Transverse colon (tissue), 4 donors: Measurements from ENCODE around the gene CLBA1.

ENCODE experiments used
- CTCF ChIP-seq, 5 experiments: fragments of 200-600 bp in 3 of 5; fragments of 450-650 bp in 2 of 5; sonication (generic) in 3 of 5; IDR thresholded peaks; 1 replicate in 2 of 5; 2 replicates in 3 of 5; pipeline ENCODE4 v1.5.1; 2016 to 2017; ENCODE audit warnings: antibody characterized with exemption in 5 of 5, inconsistent platforms in 3 of 5, mild to moderate bottlenecking in 2 of 5, moderate library complexity in 1 of 5
- EP300 ChIP-seq: sonication (generic); formaldehyde crosslinking; IDR thresholded peaks from one replicate; pipeline ENCODE4 v1.6.1; 2017; ENCODE audit warnings: antibody characterized with exemption, low read depth
- POLR2A ChIP-seq: fragments of 450-650 bp; IDR thresholded peaks from one replicate; pipeline ENCODE4 v1.6.1; 2016; ENCODE audit warnings: antibody characterized with exemption, mild to moderate bottlenecking, moderate library complexity
- POLR2AphosphoS5 ChIP-seq, 3 donors: sonication (generic); formaldehyde crosslinking; IDR thresholded peaks; one replicate each; pipeline ENCODE4 v1.6.1; 2016; ENCODE audit warnings: antibody characterized with exemption in 3 of 3

- TF ChIP-seq CTCF (IDR thresholded peaks at IDR 0.05) (no peak), POLR2A (no peak), POLR2AphosphoS5 (IDR thresholded peaks at IDR 0.05) (no peak), EP300 (no peak)
Measured at GRCh38 chr14:105014032-105014431, 28.4 kb downstream of the CLBA1 start.
